ENCODE measurements around the gene CPEB4.

CPEB4 gene

DNA sequence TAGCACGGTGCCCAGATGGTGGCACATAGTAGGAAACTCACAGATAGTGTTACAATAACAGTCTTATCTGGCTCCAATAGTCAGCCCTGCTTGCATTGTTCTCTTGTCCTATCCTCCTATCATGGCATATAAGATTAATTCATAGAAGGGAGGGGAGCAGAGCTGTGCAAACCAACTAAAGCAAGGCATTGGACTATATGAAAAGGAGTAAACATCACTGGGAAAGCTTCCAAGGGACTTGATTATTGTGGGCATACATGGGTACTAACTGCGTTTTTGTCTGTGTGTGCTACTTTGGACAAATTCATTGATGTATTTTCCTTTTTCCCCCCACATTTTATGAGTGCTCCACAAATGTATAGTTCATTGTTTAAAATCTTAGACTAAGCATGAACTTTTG is 57.0 kb downstream of the CPEB4 start:
- DNase-seq (ENCODE audit: low read depth) = no peak

DNA sequence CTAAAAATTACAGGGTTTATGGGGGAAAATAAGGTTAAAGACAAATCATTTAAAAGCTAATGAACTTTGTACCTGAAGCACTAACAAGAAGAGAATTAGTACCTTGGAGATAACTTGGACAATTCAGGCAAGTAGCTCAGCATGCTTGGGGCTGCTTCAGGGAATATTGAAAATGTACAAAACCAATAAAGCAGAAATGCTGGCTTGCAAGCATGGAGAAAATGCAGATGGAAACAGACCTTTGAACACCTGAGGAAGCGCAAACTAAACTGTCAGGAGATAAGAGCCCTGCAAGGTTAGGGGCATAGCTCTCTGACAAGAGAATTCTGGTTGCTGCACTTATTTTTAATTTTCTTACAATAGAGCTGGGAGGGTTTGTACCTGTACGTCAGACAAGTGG is 58.2 kb downstream of the CPEB4 start:
- DNase-seq (ENCODE audit: low read depth) = no peak

DNA sequence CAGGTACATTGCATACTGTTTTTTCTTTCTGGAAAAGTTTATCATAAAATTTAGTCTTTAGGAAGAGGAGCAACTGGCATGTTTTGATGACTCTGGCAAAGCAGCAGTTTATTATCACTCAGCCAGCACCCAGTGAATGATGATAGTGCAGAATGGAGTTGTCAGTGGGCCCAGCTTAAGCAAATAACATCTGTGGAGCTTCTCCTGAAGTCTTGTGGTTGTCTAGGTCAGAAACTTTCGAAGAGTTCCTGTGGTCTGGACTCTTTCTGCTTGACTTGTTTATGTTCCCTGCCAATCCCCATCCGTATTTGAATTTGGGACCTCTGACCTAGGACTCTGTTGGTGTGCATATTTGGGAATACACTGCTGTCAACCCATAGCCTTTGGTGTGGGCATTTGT is 62.7 kb downstream of the CPEB4 start:
- DNase-seq (ENCODE audit: low read depth) = no peak

DNA sequence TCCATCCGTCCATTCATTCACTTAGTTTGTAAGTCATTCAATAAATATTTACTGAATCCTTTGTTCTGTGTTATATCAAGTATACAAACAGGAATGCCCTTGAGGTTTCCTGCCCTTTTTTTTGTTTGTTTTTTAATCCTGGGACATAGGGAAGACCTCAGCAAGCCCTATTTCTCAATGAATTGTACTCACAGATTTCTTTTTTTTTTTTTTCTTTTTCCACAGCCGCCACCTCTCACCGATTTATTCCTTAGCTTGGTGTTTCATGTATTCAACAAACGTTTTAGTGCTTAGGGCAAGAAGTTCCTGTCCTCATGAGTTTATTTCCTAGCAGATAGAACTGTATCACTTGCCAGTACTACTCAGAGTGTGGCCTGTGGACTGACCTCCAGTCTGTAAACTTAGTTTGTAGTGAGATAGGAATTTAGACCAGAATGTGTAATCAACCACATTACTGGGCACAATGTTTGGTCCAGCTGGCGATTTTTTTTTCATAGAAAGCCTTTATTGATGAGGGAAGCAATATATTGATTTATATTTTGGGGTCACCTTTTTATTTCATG is 65.5 kb downstream of the CPEB4 start:
- no peak for DNase-seq (ENCODE audit: low read depth)

DNA sequence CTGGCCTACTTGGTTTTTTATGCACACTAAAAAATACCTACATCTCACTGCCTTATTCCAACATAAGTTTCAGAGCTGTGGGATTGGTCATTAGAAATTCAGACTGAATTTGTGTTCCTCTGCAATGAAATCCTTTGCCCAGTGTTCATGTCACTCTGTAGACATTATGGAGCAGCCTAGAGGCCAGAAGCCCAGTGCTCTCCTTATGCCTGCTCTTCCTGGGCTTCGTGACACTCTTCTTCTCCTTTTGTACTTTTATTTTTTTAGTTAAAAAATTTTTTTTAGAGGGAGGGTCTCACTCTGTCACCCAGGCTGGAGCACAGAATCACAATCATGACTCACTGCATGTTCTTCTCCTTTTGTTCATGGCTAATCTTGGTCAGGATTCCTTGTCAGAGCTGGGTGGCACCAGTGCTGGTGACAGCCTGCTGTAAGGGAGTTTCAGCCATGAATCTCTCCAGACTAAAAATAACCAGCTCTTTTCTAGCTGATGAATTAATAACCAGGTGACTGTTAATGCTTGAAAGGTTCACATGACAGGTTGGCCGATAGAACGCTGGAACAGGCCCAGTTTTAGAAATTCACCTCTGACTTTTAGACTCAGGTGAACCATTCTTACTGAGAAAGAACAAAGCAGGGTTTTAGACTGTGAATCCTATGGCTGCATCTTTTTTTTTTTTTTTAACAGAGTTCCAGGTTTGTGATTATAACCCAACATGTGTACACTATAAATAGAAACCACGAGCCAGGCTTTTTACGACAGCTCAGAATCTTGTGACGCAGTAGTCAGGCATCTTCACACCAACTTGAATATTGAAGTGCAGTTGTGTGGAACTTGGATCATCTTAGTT is 66.7 kb downstream of the CPEB4 start:
- no peak for DNase-seq (ENCODE audit: low read depth)

DNA sequence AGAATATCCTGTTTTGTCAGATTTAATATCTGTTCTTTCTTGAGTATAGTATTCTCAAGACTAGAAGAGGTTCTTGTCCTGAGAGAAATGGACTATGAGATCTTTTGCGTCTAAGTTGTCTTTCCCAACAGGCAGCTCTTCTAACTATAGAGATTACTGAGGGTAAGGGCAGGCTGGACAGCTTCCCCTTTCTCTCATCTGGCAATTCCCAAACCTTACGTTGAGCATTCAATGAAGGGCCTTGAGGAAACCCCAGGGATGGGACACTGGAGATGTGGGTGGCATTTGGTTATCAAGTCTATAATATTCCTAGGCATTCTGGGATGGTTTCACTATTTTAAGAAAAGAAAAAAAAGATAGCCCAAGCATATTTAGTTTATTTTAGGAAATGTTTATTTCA is 72.8 kb downstream of the CPEB4 start:
- no peak for DNase-seq (ENCODE audit: low read depth)

DNA sequence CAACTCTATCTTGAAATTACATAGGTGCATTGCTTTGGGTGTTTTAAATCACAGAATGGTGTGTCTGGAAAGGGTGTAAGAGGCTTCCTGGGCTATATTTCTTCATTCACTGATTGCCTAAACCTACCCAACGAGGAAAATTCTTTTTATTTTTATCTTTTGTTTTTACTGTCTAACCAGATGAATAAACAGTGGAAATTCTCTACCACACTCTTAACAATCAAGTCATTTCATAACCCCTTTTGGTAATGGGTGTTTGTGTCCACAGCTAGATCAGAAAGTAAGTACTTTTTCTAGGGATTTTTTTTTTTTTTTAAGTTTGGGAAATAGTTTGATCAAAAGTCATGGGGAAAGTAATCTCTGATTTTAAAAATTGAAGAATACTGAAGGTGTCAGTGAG is 73.3 kb downstream of the CPEB4 start:
- no peak for DNase-seq (ENCODE audit: low read depth)

DNA sequence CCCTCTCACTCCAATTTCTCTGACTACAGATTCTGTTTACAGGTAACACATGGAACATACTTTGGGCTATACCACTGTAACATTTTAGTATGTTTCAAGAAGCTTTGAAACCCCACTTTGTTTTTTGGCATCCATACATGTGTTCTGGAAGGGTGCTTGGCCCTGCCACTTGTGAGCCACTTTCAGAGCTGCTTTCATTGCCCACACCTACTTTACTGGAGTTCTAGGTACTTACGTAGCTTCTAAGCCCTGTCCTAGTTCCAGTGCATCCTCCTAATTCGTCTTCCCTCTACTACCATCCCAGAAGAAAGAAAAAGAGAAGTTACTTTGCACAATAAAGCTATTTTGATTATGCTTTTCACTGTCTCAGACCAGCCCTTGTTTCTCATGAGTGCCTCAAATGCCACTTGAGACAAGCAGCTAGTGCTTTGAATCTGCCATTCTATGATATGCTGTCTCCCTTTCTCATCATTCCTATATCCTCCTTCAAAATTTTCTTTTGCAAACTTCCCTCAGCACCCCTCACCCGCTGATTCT is 74.4 kb downstream of the CPEB4 start:
- no peak for DNase-seq (ENCODE audit: low read depth)

DNA sequence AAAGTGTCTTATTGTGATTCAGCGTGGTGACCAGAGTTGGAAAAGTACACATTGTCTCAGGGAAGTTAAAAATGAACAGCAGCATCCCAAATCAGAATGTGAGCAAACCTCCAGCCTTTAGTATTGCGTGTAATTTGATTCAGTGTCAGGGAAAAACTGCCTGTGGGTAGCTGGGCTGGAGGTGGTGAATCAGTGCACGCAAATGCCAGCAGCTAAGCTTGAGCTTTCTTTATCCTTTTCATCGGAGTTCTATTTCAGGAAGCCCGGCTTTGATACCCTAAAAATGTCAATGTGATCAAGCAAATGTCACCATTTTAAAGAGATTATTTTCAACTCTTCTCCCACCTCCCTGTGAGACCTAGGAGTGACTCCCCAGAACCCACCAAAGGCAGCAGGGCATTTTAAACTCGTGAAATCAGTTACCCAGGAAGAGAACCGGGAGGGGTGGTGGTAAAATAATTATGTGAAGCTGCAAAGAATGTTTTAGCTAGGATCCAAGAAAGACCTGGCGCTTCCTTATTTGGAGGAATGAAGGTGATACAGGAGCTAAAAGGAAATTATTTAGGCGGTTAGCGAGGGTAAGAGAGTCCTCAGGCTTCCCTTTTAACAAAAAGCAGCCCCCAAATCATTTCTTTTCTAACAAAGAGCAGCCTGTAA is 75.2 kb downstream of the CPEB4 start:
- no peak for DNase-seq (ENCODE audit: low read depth)

DNA sequence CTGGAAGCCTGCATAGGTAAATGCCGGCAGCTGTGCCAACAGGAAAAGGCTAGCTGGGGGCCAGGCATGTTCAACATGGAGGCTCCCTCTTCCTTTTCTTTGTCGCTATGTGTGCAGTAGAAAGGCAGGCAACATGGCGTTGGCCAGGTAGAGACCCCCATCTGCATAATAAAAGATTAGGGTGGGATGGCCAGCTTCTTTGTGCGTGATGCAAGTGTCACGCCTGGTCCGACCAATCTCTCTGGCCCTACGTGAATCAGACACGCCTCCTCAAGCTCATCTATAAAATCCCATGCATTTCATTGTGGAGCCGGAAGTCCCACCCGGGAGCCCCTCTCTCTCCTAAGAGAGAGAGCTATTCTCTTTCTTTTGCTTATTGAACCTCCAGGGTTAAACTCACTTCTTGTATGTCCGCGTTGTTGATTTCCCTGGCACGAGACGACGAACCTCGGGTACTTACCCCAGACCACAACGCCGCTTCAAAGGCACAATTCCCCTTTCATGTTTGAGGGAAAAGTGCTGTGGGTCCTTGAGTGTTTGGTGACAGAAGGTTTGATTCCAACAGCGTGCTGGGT is 75.8 kb downstream of the CPEB4 start:
- no peak for DNase-seq (ENCODE audit: low read depth)

DNA sequence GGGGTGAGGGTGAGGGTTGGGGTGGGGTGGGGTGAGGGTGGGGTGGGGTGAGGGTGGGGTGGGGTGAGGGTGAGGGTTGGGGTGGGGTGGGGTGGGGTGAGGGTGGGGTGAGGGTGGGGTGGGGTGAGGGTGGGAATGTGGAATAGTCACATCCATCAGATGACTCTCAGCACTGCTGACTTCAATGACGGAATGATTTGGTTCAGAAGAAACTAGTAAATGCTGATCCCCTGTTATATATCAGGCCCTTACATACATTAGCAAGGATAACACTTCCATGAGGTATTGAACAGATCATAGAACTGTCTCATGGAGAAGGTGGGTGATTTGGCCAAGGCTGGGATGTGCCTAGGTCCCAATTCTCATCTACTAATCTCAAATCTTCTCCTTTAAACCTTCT is 76.4 kb downstream of the CPEB4 start:
- DNase-seq (ENCODE audit: low read depth) = no peak

DNA sequence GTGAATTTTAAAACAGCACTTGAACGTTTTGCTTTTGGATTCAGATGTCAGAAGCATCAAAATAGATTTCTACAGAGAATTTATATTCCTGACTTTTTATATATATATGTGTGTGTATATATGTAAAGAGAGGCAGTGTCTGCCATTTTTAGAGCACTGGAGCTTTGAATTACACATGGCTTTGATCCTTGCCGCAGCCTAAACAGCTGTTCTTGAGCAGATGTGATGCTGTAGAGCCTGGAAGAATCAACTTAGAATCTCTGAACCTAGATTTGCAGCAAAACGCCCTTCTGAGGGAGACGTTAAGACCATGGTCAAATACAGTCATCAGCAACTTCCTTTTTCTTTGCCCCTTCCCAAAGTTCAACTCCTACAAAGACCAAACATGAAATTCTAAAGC is 79.1 kb downstream of the CPEB4 start:
- no peak for DNase-seq (ENCODE audit: low read depth)

DNA sequence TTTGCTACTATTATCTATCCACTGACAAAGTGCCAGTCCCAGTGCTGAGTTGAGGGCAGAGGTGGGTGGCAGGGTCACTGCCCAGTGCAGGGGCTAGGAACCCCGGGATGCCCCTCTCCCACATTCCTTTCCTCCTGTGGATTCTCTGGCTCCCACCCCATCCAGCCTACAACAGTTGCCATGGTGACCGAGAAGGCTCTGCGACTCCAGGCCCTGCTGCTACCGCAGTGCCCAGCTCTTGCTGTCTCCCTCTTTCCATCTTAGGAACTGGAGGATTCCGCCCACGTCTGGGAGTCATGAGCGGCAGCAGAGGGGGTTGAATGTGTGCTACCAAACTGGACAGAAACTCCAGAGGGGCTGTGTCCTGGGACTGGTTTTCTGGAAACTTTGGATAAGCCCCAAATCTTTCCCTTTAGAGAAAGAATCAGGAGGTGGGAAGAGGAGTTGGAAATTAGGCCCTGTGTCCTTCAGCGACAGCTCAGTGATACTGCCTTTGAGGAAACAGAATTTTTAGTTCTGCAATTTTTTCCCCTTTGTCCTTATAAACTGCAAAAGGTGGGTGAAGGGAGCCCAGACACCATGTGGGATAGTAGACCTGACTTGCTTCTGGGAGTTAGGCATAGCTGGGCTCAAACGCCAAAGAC is 80.1 kb downstream of the CPEB4 start:
- no peak for DNase-seq (ENCODE audit: low read depth)

DNA sequence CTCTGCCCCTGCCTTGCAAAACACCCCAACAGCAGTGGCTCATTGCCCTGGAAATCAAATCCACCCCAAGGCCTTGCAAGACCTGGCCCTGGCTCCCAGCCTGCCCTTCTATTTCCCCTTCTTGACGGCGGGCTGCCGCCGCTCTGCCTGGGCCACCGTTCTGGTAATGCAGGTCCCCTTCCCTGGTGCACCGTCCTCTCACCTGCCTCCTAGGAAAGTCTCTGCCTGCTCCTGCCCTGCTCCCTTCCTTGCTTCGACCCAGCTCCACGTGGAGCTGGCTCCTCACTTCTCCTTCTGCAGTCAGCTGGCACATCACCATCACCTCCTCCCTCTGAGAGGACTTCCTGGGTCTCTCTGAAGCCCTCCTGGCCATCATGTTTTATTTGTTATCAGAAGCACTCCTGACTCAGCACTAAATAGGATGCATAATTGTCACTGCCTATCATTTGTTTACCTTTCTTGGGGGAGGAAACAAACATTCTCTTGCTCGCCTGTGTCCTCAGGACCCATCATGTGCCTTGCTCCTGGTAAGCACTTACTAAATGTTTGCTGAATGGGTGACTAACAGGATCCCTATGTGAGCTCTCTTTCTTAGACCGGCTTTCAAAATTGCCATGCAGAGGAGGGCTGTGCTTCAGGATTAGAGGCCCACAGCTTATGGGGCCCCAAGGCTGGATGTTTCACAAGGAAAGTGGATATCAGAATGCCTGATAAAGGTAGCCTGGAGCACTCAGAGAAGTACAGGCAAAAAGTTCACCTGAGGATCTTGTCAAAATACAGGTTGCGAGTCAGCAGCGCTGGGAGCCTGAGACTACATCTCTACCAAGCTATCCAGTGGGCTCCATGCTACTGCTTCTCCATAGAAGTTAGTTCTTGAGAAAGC is 81.3 kb downstream of the CPEB4 start:
- DNase-seq (ENCODE audit: low read depth) = no peak

DNA sequence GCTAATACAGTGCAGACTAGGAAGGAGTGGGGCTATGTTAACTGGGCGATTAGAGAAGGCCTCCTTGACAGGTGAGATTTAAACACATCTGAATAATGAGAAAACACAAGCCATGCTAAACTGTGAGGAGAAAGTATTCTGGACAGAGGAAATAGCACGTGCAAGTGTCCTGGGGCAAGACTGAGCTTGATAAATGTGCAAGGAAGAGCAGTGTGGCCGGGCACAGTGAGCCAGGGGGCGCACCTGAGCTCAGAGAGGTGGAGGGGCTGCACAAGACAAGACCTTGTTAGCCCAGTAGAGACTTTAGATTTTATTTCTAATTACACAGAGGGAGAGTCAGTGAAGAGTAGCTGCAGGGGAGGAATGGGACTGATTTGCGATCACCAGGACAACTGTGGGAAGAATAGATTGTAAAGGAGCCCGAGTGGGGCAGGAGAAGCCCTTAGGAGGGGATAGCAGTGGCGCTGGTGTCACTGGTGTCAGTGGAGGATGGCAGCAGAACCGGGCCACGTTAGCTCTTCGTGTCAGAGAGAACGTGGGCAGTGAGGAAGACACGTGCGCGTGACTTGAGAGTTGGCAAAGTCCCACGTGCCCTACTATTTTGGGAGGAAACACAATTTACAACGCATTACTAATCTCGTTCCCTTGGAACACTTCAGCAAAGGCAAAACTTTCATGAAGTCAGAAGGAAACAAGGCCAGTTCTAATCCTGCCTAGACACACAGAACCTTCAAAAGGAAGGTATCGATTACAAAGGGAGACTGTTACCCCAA is 82.9 kb downstream of the CPEB4 start:
- no peak for DNase-seq (ENCODE audit: low read depth)

DNA sequence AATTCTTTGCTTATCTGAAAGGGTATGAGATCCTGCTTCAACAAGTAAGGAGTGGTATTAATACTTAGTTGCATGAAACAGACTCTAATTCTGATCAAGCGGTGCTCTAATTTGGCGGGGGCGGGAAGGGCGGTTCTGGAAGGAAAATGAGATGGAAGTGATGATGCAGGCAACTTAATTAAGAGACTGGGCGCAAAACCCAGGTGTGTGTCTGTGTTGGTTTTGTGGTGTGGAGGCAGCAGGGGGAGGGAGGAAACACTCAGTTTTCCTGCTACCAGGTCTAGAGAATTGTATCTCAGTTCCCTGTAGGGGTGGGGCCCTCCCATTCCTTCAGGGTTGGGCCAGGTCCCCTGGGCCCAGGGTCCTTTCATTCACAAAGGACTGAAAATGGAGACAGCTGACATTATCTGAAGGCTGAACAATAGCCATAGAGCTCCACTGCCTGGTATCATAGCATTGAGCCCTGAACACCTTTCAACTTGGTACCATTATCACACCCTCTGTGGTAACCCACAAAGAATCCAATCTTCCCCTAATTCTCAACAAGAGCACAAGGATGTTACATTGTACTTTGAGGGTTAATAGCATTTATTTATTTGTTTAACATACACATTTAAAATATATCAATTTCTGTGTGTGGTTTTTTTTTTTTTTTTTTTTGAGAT is 83.7 kb downstream of the CPEB4 start:
- DNase-seq (ENCODE audit: low read depth) = no peak

DNA sequence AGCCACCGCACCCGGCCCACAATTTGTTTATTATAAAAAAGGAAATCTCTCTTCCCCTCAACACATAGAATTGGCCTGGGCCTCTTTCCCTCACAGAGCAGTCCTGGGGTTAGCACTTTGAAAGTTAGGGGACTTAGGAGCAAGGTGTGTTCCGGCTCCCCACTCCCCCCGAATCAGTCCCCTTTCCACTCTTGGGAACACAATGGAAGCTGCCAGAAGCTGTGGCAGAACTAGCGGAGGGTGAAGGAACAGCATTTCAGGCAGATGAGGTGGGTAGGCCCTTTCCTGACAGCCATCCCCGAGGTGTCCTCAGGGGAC is 84.4 kb downstream of the CPEB4 start:
- DNase-seq (ENCODE audit: low read depth) = no peak

DNA sequence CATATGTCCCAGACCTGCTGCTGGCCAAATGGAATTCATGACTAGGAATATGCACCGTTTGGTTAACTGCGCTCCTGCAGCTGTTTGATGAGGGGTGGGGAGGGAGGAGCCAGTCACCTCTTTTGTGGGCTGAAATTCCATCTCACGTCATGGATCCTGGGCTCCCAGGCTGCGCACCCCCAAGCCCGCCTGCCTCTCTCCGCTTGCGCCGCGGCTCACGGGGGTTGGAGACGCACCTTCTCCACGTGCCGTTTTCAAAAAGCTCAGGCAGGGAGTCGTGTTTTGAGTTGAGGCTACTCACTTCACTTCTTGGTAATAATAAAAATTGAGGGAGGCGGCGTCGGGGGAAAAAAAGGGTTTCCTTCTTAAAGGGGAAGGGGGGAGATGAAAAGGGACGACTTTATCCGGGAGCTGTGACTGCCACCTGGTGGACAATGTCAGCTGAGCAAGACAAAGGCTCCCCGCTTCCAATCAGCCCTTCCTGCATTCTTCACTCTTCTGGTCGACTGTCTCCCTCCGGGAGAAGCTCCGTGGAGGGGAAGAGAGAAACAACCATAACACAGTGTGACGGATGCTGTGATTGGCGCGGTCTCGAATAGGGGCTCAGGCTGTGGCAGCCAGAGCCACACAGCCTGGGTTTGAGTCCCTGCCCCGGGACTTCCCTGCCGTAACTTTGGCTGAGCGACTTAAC is 84.9 kb downstream of the CPEB4 start:
- DNase-seq (ENCODE audit: low read depth) = peak; percentile 14

DNA sequence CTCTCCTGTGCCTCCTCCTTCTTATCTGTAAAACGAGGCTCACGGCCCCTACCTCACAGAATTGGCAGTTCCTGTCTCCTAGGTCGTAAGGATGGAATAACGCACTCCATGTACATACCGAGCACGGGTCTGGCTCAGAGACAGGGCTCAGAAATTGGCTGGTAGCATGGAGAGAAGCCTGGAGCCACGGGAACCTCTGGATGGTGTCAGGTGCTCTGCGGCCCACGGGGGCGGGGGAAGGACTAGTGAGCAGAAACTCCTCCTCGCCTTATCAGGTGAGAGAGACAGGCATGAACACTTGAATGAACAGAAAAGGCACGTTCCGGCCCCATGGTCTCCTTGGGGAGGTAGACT is 85.4 kb downstream of the CPEB4 start:
- no peak for DNase-seq (ENCODE audit: low read depth)
